Measurements from ENCODE around the gene NNAT. TPM values are rescaled to one million over a fixed set of nuclear protein-coding genes. Genes with fewer than 3 reads are reported as not detected.

Gene NNAT
- total and polyA plus RNA-seq, 2 donors (not counting 3 experiments of a cell fraction or from before 2014, with no cell fraction given), result 2.3 to 32.9 TPM

DNA sequence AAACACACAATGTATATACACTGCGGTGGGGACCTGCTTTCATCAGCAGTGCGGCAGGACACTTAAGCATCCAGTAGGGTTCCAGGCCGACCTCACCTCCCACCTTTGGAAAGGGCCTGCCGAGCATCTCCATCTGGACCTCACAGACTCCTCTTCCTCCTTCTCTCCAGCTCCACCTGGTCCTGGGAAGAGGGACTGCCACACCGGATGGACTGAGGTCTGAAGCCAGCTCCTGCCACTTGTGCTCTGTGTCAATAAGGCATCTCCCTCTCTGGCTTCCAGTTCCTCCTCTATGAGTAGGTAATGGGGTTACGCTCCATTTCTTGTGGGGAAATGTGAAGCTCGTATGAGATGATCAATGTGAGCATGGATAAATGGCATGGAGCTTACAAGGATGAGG, 19.1 kb upstream of the NNAT start:
- Histone ChIP-seq H3K4me2 (ENCODE audit: insufficient read depth, low read length) (no peak overlapping the region), H3K9me1 (replicated peaks; ENCODE audit: control insufficient read depth, extremely low read depth, insufficient read depth, low read length) (no peaks in the 10 kb centered on the region), H2AFZ (ENCODE audit: low read depth, low read length) (no peak overlapping the region), H4K20me1 (replicated peaks; ENCODE audit: control insufficient read depth, extremely low read depth, insufficient read depth, low read length) (no peaks in the 10 kb centered on the region), H3K36me3 (ENCODE audit: control insufficient read depth in 2 of 2, extremely low read depth in 1 of 2, insufficient read depth in 2 of 2, low read length in 2 of 2) (no peaks in the 10 kb centered on the region), H3K79me2 (ENCODE audit: control insufficient read depth, insufficient read depth, low read length) (no peaks in the 10 kb centered on the region), H3K9me3 (replicated peaks; ENCODE audit: control insufficient read depth, insufficient read depth, low read length) (no peaks in the 10 kb centered on the region), H3K4me3 (replicated peaks in 1 of 3; ENCODE audit: insufficient read depth in 1 of 3, low read depth in 1 of 3, low read length in 3 of 3) (no peak overlapping the region), H3K9ac (replicated peaks; ENCODE audit: extremely low read depth, insufficient read depth, low read length) (no peak overlapping the region), H3K27me3 (ENCODE audit: control insufficient read depth in 2 of 2, insufficient read depth in 2 of 2, low read length in 2 of 2) (no peaks in the 10 kb centered on the region), H3K4me1 (ENCODE audit: control insufficient read depth, extremely low read depth, insufficient read depth, low read length) (no peaks in the 10 kb centered on the region), H3K27ac (ENCODE audit: insufficient read depth, low read depth, low read length) (no peak overlapping the region)
- no TSS peak for BruUV-seq (replicated peaks)
- intact Hi-C loops (cut with micrococcal nuclease), result no loop called here
- ChIA-PET CTCF (interaction anchor here (0.9 to 1.4 kb wide), 2 partner anchors 33 to 231 kb away, joined by 3 to 5 read pairs; no protein-coding TSS in a partner anchor), POLR2A (no interaction called here)
- DNase-seq (ENCODE audit: low read depth, low spot score) (no peak), FAIRE-seq (no peak)
- dilution Hi-C loops (cut with MboI; ENCODE audit: extremely low pct_ligation_motif_present, low sequenced_read_pairs), result loop anchor here (25.0 kb wide), 1 partner anchor 240 kb away; the partner anchor contains the start of gene GHRH
- TF ChIP-seq POLR2AphosphoS5 (IDR thresholded peaks at IDR 0.05; ENCODE audit: insufficient read depth, low read depth, low read length) (no peak), JUN (IDR thresholded peaks at IDR 0.05; ENCODE audit: borderline replicate concordance, insufficient read depth, insufficient read length, low read depth) (no peak), POLR2A (IDR thresholded peaks at IDR 0.05; ENCODE audit: low read depth, low read length) (no peak), FOS (IDR thresholded peaks at IDR 0.05; ENCODE audit: borderline replicate concordance, insufficient read depth, low read length) (no peak), EZH2 (IDR thresholded peaks at IDR 0.05; ENCODE audit: borderline replicate concordance, low read depth, low read length, severe bottlenecking) (no peak), MYC (IDR thresholded peaks at IDR 0.05; ENCODE audit: low read depth, low read length) (no peak)
- TF ChIP-seq, protein P1, sequence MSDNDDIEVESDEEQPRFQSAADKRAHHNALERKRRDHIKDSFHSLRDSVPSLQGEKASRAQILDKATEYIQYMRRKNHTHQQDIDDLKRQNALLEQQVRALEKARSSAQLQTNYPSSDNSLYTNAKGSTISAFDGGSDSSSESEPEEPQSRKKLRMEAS (IDR thresholded peaks at IDR 0.05; ENCODE audit: insufficient read depth, insufficient read length), result no peak
- TF ChIP-seq, protein P2, sequence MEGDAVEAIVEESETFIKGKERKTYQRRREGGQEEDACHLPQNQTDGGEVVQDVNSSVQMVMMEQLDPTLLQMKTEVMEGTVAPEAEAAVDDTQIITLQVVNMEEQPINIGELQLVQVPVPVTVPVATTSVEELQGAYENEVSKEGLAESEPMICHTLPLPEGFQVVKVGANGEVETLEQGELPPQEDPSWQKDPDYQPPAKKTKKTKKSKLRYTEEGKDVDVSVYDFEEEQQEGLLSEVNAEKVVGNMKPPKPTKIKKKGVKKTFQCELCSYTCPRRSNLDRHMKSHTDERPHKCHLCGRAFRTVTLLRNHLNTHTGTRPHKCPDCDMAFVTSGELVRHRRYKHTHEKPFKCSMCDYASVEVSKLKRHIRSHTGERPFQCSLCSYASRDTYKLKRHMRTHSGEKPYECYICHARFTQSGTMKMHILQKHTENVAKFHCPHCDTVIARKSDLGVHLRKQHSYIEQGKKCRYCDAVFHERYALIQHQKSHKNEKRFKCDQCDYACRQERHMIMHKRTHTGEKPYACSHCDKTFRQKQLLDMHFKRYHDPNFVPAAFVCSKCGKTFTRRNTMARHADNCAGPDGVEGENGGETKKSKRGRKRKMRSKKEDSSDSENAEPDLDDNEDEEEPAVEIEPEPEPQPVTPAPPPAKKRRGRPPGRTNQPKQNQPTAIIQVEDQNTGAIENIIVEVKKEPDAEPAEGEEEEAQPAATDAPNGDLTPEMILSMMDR (IDR thresholded peaks at IDR 0.05; ENCODE audit: extremely low read depth in 1 of 2, insufficient read depth in 1 of 2, low read depth in 1 of 2, low read length in 2 of 2), result no peak

All from endothelial cell of umbilical vein (primary cell).